Measurements from ENCODE around the gene SIX5.
A peak's percentile ranks its signal among the peaks of the same experiment; 100 is the strongest.

The SIX5 gene

DNA sequence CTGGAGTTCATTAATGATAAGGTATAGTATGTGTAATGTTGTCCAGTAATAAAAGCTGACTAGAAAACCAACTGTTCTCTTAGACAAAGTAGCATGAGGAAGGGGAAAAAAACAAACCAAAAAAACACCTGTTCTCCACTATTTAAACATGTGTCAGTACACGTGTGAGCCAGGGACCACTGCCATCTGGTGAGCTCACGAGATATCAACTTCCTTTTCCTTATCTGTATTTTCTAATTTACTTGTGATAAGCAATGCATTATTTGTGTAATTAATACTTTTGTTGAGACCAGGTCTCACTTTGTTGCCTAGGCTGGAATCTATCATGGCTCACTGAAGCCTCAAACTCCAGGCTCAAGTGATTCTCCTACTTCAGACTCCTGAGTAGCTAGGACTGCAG, 4.3 kb upstream of the SIX5 start:
- no peak for DNase-seq (ENCODE audit: low spot score)

DNA sequence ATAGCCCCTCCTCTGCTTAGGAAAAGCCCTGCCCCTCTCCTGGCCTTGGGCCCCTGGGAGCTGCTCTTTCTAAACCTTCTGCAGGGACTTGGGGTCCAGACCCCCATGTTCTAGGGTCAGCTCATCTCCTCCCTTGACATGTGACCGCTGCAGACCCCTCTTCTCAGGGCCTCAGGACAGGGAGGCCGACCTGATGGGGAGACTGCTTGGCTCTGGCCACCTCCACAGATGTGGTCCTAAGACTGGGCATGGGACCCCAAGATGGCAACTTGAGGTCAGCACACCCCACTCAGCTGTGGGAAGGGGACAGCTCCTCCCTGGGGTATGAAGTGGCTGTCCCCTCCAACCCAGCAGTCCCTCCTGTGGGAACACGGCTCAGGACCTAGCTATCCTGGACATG, 3.9 kb upstream of the SIX5 start:
- no peak for DNase-seq (ENCODE audit: low spot score)

DNA sequence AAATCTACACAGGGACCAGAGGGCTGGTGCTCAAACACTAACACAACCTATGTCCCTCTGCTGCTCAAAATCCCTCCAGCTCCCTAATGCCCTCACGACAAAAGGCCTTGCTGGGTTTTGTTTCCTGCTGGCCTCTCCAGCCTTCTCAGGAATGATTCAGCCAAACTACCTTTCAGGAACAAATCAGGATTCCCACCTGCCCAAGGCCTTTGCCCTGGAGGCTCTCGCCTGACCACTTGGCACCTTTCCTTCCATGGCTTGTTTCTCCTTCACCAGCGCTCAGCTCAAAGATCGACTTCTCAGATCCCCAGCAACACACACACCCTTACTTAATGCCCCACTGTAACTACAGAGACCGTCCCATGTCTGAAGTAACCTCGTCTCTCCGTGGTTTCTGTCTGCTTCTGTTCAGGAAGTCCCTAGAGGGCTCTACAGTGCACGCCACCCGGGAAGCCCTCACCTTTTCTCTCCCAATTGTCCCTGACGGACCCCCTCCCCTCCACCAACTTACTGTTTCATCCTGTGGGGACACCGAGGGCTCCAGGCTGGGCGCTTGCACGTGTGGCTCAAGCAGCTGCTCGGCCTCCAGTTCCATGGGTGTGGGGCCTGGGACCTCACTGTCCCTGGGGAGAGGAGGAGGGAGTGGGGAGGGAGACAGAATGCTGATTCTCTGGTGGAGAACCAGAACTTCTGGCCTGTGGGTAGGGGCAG, 3.2 kb upstream of the SIX5 start:
- DNase-seq (ENCODE audit: low spot score) = no peak

DNA sequence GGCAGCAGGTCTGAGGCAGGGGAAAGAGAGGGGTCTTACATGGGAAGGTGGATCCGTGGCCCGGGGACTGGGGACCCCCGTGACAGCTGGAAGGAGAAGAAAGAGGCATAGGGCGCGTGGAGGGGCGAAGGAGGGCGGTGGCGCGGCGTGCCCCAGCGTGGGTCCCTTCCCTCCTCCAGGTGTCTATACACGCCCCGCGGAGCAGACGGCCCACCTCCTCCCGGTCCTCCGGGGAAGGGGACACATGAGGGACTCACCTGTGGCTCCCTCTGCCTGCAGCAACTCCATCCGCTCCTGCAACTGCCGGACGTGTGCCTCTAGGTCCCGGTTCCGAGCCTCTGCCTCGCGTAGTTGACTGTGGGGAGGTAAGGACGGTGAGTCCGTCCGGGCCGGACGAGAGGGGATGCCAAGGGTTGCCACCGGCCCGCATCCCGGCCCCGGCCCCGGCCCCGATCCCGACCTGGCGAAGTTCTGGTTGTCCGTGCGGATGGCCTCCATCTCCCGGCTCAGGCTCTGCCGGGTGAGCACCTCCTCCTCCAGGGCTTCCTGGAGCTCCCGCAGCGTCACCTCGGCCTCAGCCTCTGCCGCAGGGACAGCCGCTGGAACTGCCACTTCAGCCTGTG, 2.4 kb upstream of the SIX5 start:
- DNase-seq (ENCODE audit: low spot score) = no peak

DNA sequence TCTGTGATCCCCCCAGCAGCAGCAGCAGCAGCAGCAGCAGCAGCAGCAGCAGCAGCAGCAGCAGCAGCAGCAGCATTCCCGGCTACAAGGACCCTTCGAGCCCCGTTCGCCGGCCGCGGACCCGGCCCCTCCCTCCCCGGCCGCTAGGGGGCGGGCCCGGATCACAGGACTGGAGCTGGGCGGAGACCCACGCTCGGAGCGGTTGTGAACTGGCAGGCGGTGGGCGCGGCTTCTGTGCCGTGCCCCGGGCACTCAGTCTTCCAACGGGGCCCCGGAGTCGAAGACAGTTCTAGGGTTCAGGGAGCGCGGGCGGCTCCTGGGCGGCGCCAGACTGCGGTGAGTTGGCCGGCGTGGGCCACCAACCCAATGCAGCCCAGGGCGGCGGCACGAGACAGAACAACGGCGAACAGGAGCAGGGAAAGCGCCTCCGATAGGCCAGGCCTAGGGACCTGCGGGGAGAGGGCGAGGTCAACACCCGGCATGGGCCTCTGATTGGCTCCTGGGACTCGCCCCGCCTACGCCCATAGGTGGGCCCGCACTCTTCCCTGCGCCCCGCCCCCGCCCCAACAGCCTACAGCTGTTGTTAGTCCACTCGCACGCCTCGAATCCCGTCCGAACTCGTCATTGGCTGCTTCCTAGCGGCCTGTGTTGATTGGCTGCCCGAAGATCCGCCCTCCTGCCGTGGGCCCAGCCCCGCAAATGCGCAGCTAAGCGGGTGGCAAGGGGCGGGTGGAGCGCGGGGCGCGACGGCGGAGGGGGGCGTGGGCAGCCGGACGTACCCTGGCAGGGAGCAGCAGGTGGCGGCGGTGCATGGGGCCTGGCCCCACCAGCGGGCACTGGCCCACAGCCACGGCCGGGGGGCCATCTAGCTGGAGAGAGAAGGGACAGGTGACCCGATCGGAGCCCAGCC, 1.4 kb upstream of the SIX5 start:
- DNase-seq (ENCODE audit: low spot score) = peak; percentile 89

DNA sequence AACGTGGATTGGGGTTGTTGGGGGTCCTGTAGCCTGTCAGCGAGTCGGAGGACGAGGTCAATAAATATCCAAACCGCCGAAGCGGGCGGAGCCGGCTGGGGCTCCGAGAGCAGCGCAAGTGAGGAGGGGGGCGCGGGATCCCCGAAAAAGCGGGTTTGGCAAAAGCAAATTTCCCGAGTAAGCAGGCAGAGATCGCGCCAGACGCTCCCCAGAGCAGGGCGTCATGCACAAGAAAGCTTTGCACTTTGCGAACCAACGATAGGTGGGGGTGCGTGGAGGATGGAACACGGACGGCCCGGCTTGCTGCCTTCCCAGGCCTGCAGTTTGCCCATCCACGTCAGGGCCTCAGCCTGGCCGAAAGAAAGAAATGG, 754 bp upstream of the SIX5 start:
- DNase-seq (ENCODE audit: low spot score) = peak; percentile 68

DNA sequence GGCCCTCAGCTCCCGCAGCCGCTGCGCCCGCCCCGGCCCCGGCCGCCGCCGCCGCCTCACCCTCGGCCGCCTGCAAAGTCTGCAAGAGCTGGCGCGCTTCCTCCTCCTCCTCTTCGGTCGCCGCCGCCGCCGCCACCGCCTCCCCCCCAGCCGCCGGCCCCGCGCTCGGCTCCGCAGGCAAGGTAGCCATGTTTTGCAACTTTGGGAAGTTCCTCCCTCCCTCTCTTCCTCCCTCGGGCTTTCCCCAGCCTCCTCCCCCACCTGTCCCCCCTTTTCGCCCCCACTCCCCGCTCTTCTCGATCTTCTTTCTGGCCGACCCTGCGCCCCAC, 433 bp downstream of the SIX5 start:
- no peak for DNase-seq (ENCODE audit: low spot score)

DNA sequence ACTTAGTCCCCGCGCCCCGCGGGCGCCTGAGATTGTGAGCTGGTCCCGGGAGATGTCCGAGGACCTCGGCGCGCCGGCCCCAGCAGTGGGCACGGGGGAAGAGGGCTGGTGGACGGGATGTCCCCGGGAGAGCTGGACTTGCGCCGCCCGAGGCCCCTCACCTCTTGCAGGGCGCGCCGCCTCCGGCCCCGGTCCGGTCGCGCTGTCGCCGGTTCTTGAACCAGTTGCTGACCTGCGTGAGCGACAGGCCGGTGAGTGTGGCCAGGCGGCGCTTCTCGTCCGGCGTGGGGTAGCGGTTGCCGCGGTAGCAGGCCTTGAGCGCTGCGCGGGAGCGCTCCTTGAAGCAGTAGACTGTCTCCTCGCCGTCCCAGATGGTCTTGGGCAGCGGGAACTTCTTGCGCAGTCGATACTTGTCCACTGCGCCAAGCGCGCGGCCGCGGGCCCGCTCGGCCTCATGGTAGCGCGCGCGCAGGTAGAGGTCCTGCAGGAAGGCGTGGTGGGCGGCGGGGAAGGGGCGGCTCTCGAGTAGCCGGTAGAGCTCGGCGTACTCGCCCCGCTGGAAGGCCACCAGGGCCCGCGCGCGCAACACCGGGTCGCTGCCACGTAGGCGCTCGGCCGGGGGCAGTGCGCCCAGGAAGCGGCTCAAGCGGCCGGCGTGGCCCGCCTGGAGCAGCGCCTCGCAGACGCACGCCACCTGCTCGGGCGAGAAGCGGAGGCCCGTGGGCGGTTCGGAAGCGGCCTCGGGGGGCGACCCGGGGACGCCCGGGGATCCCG, 984 bp downstream of the SIX5 start:
- DNase-seq (ENCODE audit: low spot score) = no peak

DNA sequence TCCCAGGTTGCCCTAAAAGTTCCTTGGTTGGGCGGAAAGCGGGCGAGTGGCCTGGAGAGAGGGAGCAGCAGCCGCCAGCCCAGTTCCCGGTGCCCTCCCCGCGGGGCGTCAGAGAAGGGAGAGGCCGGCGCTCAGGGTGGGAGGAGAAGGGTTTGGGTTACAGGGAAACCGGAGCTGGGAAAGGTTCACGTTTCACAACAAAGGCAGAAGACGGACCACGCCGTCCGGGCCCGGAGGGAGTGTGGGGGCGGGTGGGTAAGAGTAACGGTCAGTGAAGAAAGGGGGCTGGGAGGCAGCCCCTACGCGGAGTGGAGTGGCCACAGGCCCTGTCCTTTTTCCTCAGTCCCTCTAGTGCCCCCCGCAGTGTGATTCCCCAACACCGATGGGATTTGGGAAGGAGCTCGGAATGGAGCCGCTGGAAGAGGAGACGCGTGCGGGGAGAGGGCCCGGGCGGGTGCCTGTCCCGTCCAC, 1.6 kb downstream of the SIX5 start:
- no peak for DNase-seq (ENCODE audit: low spot score)

DNA sequence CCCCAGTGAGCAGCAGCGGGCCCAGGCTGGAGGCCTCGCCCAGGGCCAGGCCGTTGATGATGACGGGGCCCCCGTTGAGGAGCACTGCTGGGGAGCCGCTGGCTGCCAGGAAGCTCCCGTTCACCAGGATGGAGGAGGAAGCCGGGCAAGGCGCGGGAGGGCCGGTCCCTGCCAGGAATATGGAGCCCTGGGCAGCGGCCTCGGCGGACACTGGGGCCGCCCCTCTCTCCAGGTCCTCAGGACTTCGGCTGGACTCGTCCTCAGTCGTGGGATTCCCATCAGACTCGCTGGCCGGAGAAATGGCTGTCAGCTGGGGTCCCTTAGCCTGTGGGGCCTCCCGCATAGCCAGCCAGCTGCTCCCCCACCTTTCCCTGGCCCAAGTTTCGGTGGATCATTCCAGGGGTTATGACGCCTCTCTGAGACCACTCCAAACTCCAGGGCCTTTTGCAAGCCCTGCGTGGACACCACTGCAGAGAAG, 2.1 kb downstream of the SIX5 start:
- no peak for DNase-seq (ENCODE audit: low spot score)

DNA sequence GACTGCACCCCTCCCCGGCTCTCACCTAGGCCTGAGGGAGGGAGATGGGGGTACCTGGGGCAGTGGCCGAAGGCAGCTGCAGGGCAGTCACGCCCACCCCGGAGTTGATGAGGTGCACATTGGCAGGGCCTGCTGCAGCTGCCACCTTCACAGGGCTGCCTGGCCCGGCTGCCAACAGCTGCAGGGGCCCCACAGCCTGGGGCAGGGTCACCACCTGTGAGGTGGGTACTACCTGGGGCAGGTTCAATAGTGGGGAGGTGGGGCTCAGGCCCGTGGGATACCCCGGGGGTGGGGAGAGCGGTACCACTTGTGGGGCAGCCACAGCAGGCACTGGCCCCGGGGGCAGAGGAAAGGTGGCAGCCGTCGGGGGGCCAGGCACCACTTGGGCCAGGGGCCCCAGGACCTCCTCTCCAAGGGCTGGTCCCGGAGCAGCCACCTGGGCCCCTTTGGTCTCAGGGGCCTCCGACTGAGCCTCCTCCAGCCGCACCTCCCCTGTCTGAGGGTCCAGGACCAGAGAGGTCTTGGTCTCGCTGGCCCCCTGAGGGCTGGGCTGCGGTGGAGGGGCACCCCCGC, 2.7 kb downstream of the SIX5 start:
- DNase-seq (ENCODE audit: low spot score) = no peak

DNA sequence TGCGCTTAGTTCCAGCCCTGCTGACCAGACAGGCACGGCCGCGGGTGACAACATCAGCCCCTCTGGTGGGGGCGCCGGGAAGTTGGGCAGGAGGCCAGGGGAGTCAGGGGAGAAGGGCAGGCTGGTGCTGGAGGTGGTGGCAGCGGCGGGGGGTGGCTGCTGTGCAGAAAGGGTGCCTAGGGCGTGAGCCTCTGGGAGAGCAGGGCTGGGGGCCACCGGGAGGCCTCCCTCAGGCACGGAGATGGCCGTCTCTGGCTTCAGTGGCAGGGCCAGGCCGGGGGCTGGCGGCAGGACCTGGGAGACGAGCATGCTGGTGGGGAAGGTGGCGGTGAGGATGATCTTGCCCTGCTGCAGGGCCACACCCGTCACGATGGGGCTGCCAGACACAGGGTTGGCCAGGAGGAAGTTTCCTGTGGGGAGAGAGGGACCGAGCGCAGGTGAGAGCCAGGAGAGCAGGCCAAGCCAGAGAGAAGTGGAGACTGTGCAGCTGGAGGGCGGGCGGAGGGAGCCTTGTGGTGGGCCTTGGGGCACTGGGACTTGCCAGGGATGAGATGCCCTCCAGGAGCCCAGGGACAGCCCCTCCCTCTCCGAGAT, 3.3 kb downstream of the SIX5 start:
- no peak for DNase-seq (ENCODE audit: low spot score)

DNA sequence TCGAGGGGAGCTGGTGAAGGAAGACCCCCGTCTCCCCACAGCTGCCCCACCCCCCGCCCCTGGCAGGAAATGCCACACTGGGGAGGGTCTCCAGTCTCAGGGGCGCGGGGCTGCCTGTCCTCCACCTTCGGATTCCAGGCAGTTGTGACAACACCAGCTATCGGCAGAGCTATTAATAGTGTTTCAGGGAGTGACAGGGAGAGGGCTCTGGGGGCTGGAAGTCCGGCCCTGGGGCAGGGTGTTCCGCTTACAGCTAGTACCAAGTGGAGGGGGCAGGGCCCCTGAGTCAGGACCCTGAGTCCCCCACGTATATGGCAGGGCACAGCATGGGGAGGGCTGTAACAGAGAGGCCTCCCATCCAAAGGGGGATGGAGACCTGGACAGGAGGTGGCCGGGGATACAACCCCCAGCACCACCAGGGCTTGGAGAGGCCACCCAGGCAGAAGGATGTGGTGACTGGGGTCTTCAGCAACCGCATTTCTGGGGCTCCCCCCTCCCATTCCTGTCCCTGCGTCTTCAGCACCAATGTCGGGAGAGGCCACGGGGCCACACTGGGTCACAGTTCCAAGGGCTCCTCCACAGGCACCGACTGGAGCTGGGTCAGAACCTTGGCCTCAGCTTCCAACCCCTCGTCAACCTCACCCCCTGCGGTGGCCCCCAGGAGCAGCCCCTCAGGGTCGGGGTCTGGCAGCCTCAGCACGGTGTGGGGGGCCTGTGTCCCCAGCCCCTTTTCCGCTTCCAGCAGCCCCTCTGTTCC, 3.9 kb downstream of the SIX5 start:
- no peak for DNase-seq (ENCODE audit: low spot score)

DNA sequence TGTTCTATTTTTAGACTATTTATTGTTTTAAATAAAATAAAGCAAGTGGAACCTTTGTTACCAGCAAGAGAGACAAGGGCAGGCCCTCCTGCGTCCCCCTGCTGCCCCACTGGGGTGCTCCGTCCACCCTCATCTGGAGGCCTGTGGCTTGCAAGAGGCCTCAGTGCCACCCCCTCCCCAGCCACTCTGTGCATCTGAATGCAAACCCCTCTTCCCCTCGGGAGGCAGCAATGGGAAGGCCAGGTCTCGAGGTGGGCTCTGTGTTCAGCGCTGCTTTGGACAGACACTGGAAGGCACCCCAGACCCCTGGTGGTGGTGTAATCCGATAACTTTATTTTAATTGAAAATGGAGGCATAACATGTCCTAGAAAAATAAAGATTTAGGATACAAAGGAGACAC, 4.6 kb downstream of the SIX5 start:
- no peak for DNase-seq (ENCODE audit: low spot score)

DNA sequence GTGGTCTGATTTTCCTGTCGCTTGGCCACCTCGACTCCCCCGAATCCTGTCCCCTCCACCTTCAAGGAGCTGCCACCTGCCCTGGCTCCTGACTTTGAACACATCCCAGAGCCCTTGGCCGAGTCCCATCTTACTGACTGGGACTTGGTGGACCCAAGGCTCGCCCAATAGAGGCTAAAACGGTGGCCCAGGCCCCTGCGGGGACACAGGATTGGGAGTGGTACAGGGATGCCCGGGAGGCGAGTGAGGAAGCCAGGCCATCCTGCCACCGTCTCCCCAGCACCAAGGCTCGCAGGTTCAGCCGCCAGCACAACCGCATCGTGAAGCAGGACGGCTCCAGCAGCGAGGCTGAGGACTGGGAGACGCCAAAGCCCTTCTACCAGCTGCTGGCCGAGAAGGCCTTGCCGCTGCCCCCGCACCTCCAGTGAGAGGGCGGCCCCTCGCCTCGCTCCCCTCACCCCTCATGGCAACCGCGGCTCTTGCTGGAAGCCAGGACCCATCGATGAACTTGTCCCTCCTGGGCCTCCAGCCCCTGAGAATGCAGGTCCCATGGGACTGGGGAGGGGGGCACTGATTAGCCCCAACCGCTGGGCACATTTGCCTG, 5.3 kb downstream of the SIX5 start:
- no peak for DNase-seq (ENCODE audit: low spot score)

DNA sequence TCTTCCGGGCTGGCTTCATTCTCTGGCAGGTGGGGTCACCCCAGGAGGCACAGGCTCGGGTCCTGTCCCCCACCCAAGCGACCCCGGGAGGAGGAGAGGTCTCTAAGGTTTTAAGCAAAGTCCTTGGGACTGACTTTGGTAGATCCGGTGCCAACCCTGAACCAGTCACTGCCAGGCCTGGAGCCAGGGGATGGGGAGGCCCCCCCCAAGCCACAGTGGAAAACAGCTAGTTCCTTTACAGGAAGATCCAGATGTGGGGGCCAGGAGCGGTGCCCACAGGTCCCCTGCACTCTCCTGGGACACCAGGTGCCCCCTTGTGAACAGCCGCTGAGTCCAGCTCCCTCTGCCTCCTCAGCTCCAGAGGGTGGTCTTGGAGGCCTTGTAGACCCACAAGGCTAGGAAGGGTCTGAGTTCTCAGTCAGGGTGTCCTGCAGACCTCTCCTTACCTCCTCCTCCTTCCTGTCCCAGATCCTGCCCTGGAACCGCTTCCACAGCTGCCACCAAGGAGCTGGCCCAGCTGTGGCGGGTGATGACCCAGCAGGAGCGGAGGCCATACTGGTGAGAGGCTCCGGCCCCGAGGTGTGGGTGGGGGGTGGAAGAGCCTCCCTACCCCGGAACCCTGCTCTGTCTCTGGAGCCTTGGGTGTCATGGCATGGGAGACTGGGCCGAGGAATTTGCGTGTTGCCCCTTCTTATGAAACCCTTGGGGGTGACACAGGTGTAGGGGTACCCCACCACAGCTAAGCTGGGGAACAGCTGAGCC, 6.0 kb downstream of the SIX5 start:
- DNase-seq (ENCODE audit: low spot score) = no peak

DNA sequence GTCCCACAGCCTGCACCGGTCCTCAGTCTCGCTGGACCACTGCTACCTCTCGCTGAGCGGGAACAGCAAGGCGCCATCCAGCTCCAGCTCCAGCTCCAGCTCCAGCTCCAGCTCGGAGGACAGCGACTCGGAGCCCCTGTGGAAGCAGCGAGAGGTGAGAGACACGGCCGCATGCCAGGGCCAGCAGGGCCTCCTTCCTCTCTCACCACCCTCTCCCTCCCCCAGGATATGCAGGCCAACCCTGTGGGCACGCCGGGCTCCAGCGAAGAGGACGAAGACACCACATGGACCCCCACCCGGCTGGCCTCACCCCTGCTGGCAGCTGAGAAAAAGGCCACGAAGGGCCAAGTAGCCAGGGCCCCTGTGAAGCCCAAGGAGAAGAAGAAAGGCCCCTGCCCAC, 7.3 kb downstream of the SIX5 start:
- no peak for DNase-seq (ENCODE audit: low spot score)

DNA sequence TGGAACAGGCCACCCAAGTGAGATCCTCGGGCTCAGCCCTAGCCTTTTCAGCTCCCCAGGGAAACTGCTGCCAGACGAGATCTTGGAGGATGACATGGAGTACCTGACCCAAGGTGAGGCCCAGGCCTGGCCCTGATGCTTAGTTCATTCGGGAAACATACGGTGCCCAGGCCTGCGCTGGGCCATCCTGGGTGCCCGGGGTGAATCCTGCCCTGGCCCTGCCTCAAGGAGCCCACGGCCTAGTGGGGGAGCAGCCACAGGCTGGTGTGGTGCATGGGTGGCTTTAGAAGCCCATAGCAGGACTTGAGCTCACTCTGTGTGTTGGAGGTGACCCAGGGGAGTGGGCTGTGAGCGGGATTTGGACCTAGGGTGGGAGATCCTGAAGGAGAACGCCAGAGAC, 10.1 kb downstream of the SIX5 start:
- DNase-seq (ENCODE audit: low spot score) = no peak

DNA sequence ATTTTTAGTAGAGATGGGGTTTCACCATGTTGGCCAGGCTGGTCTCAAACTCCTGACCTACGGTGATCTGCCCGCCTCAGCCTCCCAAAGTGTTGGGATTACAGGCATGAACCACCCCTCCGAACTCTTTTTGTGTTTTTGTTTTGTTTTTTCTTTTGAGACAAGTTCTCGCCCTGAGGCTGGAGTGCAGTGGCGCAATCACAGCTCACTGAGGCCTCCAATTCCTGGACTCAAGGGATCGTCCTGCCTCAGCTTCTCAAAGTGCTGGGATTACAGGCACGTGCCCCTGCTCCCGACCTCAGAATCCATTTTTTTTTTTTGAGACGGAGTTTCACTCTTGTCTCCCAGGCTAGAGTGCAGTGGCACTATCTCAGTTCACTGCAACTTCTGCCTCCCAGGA, 11.4 kb downstream of the SIX5 start:
- no peak for DNase-seq (ENCODE audit: low spot score)

DNA sequence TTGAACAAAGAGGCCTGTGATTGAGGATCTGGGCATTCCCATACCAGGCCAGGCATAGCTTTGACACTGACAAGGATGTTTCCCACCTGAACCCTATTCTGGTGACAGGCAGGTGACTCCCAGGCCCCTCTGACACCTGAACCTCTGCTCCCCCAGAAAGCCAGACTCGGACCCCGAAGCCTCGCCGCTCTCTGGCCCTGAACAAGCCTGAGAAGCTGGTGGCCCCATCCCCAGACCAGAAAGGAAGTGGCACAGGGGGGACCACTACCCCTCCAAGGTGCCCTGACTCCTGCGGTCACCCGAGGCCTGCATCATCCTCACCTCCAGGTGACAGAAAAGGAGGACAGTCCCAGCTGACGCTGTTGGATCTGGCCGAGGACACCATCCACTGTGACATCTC, 14.7 kb downstream of the SIX5 start:
- no peak for DNase-seq (ENCODE audit: low spot score)
